ENCODE results near the gene TIMM10B.
"Not testable (repeated sequence)": the region's sequence is repeated elsewhere in the genome, so short reads cannot be mapped to it uniquely, and the experiment has no call there.

TIMM10B gene

GRCh38 chr11:6520265-6520664 is 39.0 kb downstream of the TIMM10B start:
- DNase-seq: no peak

- DNase-seq: not testable (repeated sequence)
These were observed 40.6 kb downstream of the TIMM10B start for GRCh38 chr11:6521946-6522345.

GRCh38 chr11:6523253-6523652 is 42.0 kb downstream of the TIMM10B start:
- no peak for DNase-seq

GRCh38 chr11:6526411-6527135 is 45.3 kb downstream of the TIMM10B start:
- DNase-seq: no peak

- no peak for DNase-seq
These were observed 48.0 kb downstream of the TIMM10B start for GRCh38 chr11:6529266-6529665.

- no peak for DNase-seq
These were observed 49.5 kb downstream of the TIMM10B start for GRCh38 chr11:6530848-6531247.

GRCh38 chr11:6531267-6531752 is 50.0 kb downstream of the TIMM10B start:
- DNase-seq: no peak

Measured in stimulated activated CD4-positive, alpha-beta T cell treated with anti-CD3 and anti-CD28 coated beads, Interleukin-4, amount 100 ng/mL, for 4 hours (primary cell).